GM19351 (cell line): ENCODE data around the gene MBNL1.
"Not testable (repeated sequence)": the region's sequence is repeated elsewhere in the genome, so short reads cannot be mapped to it uniquely, and the experiment has no call there.

ENCODE experiments used
- ATAC-seq: cut with Tn5 transposase; IDR thresholded peaks from one replicate; pipeline ENCODE4 v1.9.1; 2021; ENCODE audit warnings: mild to moderate bottlenecking, moderate library complexity; ENCODE audit not compliant: unreplicated experiment

The MBNL1 gene

DNA sequence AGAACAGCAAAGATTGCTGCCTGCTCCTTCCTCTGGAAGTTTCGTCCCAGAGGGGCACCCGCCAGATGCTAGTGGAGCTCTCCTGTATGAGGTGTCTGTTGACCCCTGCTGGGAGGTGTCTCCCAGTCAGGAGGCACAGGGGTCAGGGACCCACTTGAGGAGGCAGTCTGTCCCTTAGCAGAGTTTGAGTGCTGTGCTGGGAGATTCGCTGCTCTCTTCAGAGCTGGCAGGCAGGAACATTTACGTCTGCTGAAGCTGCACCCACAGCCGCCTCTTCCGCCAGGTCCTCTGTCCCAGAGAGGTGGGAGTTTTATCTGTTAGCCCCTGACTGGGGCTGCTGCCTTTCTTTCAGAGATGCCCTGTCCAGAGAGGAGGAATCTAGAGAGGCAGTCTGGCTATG is 103.9 kb downstream of the MBNL1 start:
- ATAC-seq: not testable (repeated sequence)

DNA sequence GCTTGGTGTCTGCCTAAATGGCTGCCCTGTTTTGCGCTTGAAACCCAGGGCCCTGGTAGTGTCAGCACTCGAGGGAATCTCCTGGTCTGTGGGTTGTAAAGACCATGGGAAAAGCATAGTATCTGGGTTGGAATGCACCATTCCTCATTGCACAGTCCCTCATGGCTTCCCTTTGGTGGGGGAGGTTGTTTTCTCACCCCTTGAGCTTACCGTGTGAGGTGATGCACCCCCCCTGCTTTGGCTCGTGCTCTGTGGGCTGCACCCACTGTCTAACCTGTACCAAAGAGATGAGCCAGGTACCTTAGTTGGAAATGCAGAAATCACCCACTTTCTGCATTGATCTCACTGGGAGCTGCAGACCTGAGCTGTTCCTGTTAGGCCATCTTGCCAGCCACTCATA is 104.7 kb downstream of the MBNL1 start:
- no peak for ATAC-seq

DNA sequence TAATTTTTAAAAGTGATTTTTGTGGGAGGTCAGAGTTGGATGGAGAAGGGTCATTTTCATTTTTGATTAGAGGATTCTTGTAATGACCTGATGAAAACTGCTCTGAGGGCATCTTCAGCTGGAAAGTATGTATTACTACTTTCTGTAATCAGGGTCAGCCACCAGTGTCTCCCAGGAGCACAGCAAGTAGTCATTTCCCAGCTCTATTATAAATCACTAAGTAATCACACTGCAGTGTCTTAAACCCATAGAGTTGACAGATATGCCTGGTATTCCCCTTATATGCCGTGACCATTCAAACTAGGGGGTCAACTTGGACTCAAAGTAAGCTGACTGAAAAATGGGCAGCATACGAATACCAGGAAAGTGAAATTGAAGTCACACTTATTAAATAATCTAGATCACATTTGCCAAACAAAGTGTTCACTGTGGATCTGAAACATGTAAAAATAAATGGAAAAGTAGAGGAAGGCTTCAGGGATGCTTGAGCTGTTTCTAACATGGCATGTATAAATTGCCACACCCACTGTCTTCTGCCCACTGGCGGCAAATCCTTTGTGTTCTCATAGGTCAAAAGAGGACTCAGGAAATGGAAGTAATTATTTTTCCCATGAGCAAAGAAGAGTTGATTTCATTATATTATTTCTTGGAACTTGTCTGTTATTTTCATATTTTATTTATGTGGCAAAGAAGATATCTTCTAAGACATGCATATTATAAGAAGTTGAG is 105.7 kb downstream of the MBNL1 start:
- no peak for ATAC-seq

DNA sequence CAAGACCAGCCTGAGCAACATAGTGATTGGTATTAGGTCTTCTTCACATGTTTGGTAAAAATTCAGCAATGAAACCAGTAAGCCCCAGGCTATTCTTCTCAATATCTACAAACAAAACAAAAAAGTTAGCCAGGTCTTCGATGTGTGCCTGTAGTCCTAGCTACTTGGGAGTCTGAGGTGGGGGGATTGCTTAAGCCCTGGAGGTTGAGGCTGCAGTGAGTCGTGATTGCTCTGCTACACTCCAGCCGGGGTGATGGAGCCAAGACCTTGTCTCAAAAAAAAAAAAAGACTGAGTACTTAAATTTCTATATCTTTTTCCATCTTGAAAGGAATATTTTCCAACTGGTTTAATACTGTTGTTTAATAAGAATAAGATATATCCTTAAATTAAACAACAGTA is 106.8 kb downstream of the MBNL1 start:
- no peak for ATAC-seq

DNA sequence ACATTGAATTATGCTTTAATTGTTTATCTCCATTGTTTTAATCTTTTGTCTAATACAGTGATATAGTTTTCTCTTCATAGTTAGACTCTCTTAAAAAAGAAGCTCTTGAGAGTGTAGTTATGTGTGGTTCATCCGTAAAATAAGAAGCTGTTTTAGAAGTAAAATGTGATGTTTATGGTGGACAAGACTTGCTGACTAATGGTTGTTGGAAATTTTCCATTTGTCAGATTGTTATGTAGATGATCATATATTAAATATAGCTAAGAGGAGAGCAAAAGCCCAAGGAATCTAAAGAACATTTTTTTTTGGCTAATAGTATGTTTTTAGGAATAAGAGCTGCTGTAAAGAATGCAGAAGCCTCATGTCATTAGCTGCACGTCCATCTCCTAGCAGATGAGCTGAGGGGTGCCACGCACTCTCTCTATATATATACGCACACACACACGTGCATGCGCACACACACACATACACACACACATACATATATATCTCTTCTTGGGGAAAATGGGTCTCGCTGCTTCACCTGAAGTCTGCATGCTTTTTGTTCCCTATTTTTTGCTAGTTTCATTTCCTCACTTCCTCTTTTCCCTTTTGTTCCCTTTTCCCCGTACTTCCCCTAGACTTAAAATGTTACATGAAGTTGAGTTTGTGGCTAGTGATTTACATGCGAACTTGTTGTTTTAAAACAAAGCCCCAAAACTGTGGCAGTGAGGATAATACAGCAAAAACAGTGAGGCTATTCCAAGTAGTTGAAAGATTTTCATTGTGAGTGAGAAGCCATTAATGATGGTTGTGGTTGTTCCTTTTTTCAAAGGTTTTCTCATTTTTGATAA is 107.8 kb downstream of the MBNL1 start:
- ATAC-seq: peak; percentile 80

DNA sequence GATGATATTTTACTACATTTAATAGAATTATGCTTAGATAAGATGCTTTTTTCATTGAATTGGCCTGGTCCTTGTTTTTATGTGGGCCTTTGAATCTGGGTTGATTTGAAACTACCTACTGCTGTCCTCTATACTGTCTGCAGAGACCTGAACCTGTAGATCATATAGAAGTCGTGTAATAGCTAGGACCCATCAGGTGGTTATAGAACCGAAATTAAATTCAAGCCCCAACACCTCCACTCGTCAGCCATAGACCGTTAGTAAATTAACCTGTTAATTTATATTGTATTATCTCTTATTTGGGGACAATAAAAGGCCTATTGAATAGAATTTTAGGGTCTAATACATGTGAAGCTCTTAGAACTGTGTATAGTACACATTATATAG is 108.4 kb downstream of the MBNL1 start:
- peak; percentile 30 for ATAC-seq

DNA sequence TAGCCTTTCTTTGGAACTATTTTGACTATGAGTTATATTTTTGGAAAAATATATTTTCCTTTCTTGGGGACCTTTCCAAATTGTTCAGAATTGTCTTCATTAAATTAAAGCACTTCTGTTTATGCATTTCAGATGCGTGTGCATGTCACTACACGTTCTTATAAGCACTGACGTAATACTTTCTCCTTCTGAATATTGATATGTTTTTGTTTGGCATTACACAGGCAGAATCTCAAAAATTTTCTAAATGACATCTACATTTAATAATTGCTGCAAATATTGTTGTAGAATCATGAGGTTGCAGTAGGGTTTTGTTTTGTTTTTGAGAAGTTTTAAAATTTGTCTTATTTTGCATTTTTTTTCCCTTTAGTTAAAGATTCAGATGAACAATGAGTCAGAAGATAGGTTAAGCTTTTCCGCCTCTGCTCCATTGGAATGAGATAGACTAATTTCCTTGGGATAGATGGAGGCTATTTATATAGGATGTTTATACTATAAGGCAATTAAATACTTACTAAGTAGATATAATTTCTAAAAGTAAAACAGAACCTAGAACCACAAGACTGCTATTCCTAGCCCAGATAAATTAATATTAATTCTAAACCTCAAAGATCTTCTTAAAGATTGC is 110.8 kb downstream of the MBNL1 start:
- no peak for ATAC-seq

DNA sequence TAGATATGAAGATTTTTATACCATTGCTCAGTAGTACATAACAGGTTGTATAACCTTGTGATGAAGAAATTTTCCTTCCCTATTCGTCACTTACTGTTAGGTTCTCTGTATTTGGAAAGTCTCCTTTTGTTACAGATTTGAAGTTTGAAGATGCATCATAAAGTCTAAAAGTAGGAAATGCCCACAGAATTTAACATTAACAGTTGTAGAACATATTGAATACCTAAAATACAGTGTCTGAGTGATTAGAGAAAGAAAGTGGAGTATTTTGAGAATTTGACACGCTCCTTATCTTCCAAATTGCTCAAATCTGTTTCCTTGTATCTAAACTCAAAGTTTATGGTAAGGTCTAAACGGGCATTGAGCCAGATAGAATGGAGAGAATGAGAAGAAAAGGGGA is 111.3 kb downstream of the MBNL1 start:
- ATAC-seq: no peak

DNA sequence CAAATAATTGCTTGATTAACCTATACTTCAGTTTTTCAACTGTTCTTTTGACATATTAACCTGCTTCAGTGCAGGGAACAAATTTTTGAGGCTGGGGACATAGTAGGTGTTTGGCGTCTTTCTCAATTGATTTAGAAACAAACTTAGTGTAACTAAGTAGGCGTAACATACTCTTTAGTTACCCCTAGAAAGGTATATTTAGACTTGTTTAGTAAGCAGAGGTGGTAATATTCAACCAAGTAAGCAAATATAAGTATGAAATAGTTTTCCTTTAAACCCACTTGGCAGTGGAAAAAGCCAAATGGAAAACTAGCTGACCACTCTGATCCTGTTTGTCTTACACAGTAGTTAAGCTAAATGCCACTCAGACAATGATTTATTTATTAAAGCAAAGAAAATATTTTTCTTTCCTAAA is 113.2 kb downstream of the MBNL1 start:
- ATAC-seq: peak; percentile 41

DNA sequence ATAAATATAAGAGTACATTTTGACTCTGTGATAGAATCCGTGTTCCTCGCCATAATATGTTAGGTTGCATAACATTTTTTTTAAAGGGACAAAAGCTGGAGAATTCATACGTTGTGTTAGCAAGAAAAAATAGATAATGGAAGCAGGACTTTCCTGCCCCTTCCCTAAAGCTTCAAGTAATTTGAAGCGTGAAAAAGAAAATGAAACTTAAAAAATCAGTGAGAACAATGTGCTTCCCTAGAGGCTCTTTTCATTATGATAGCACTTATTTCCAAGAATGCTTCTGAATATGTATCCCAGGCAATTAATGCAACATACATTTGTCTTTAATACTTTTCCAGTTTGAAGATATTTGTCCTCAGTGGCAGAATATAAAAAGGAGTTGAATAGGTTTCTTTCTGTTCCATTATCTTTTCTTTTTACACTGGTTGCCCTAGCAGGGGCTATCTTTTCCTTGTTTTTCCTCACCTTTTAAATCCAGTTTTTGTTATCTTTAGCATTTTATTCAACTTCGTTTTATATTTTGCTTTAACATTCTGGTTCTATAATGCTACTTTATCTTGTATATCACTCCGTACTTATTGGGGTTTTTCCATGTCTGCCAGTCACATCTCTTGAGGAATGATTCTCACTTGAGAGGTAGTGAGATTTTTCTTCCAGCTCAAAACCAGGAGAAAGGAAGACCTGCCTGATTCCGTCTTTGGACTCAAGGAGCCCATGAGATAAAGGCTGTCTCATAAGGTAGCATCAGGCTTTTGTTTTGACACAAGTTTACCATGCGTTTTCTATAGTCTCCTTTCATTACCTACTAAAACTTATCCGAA is 113.8 kb downstream of the MBNL1 start:
- no peak for ATAC-seq

DNA sequence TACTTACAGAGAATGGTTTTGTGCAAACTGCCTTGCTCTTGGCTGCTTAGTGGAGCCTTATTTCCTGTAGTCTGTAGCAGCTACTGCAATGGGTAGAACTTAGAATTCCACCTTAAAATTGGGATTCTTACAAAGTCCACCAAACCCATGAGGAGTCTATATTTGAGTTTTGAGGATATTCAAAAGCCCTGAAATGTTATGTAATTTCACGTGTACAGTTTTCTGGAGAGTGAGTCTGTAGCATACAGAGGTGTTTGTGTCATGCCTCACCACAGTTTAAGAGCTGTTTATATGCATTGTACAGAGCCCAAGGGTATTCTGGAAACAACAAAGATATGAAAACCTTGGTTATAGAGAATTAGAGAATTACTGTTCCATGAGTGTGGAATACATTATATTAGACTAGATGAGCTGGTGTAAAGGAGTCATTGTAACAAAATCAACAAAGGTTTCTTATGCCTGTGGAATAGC is 114.4 kb downstream of the MBNL1 start:
- no peak for ATAC-seq

DNA sequence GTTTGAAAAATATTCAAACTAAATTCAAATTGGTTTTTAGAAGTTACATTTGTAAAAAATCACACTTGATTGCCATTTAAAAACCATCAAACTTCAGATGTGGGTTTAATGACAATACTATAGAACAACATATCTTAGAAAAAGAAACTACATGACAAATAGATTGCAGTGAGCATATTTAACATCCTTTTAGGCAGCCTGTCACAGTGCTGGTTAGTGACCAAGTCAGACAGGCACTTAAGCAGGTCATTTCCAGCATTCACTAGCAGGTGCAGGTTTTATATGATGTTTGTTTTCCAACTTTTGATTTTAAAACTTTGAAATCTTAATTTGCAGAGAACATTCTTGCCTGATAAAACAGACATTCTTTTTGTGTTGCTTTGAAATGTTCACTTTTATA is 115.7 kb downstream of the MBNL1 start:
- ATAC-seq: no peak

DNA sequence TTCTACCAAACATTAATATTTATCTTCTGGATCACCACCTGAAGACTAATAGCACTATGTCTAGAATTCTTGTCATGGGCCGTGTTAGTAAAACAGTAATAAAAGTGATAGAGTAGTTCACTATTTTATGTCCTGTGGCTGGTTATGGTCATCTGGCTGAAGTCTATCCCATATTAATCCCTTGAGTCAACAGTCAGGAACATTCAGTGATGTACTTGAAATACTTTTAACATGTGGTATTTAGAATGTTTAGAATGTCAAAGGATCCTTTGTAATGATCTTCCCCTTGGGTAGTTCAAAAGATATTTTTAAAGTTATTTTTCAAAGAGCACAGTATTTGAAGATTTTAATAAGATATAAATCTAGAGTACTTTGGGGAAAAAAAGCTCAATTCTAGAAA is 117.0 kb downstream of the MBNL1 start:
- no peak for ATAC-seq

DNA sequence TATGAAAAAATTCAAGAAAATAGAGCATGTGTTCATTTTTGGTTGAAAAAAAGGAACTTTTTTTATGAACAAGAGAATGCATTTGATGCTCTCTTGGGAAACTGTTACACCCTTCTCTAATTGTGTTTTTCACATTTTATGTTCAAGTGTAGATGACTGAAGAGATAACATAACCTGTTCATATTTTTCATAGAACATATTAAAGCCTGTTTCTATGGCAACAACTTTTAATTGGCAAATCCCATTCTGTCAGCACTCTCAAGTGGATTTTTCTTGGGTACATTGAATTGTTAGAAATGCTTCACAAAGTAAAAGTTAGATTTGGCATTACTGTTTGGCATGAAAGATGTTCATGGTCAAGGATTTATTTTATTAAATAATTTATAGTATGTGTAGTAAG is 117.5 kb downstream of the MBNL1 start:
- ATAC-seq: no peak

DNA sequence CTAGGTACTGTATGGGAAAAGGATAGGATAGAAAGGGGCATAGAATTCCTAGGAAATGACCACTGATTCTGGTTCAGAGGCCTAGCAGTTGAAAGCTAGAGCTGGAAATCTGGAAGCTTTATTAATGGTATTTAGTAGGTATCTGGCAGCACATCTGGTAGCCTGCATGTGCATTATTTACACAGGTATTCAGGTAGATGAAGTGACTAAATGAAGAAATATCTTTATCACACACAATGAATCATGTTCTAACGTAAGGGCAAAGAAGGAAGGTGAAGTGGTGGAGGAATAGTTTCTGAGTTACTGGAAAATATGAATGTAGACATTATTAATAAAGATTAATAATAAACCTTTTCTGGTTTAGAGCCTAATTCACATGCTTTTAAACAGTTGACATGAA is 119.9 kb downstream of the MBNL1 start:
- no peak for ATAC-seq

DNA sequence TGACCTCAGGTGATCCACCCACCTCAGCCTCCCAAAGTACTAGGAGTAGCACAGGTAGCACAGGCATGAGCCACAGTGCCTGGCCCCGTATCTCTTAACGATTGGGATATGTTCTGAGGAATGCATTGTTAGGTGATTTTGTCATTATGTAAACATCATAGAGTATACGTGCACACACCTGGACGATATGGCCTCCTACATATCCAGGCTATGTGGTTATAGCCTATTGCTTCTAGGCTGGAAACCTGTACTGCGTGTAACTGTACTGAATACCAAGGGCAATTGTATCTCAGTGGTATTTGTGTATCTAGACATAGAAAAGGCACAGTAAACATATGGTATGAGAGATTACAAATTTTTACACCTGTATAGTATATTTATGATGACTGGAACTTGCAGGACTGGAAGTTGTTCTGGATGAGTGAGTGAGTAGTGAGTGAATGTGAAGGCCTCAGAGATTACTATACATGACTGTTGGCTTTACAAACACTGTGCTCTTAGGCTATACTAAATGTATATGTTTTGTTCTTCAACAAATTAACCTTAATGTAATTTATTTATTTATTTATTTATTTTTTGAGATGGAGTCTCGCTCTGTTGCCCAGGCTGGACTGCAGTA is 120.7 kb downstream of the MBNL1 start:
- no peak for ATAC-seq

DNA sequence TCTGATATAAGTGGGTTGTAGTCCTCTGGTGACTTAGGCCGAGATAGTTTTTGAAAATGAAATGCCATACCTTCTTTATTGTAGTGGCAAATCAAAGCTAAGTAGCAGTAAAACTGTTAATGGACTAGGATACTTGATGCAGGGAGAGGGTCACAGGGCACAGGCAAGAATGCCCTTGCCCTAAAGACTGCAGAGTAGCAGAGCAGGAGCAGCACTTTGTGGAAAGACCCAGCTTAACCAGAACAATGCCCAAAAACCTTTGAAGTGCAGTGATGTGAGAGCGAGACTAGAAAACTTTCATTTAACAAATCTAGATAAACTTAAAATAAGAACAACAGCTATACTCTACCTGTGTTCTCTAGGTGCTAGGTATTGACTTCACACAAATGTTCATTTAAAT is 121.9 kb downstream of the MBNL1 start:
- no peak for ATAC-seq

DNA sequence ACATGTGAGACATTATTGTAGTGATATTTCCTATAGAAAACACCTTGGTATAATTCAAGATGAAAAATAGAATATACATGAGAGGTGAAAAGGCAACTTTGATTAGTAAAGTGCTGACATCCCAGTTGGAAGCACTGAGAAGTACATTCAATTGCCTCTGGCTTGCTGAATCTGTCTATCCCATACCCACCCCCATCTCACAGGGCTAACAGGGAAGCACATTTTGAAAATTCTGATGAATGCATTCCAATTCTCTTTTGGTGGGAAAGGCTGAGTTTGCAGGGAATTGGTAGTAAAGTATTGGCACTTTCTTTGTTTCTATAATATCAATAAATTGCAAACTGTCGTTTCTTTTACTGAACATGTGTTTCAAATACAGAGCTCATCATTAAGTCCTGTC is 122.9 kb downstream of the MBNL1 start:
- ATAC-seq: no peak

DNA sequence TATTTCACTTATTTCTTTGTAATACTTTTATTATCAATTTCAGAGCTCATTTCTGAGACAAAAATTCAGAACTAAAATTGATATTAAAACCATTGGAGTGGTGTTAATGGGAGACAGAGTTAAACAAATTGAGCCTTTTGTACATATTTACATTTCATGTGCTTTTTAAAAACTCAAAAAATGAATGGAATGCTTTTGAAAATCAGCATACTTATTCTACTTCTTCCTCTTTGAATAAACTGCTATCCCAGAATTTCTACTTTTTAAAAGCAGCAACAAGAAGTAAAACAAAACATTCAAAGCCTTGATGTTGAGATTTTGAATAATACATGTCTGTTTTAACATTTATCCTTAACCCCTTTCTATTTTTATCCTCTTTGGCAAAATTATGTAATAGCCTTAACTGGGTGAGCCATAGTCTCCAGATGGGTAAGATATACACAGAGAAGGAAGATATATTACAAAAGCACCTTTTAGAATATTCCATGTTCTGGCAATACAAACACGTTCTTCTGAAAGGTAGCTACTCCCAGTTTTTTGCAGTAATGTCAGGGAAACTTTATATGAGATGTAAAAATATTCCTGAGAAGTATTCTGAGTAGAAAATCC is 123.6 kb downstream of the MBNL1 start:
- ATAC-seq: no peak

DNA sequence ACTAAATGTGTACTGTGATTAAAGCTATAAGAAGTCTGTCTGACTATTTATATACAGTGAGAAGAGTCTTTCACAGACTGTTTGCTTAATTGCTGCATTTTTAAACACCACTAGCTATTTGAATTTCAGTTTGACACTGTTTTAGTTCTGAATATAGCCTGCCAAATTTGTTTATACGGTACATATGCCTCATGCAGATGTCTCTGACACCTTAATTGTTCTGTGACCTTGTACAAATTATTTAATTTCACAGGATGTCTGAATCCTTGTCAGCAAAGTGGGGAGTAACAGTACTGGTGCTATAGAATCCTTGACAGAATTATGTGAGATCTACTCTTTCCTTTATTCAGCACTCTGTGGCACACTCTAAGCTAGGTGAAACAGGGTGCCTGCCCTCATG is 125.5 kb downstream of the MBNL1 start:
- no peak for ATAC-seq
